Type B pancreatic cell (in vitro differentiated cells): ENCODE measurements around the gene NCF4. TPM values are rescaled to one million over a fixed set of nuclear protein-coding genes. Genes with fewer than 3 reads are reported as not detected.
A peak's percentile ranks its signal among the peaks of the same experiment; 100 is the strongest.

ENCODE experiments used
- DNase-seq: peaks from one replicate; pipeline ENCODE4 v3.0.0; 2021; ENCODE audit warnings: mixed read lengths; ENCODE audit not compliant: unreplicated experiment; ENCODE audit errors: extremely low spot score
- H3K27ac Mint-ChIP-seq: 2 replicates; pipeline ENCODE4 v1.8.0; 2021; ENCODE audit warnings: mild to moderate bottlenecking, mixed read lengths
- H3K27me3 Mint-ChIP-seq: 2 replicates; pipeline ENCODE4 v1.8.0; 2021; ENCODE audit warnings: mixed read lengths
- H3K36me3 Mint-ChIP-seq: 2 replicates; pipeline ENCODE4 v1.8.0; 2021; ENCODE audit warnings: mixed read lengths
- H3K4me1 Mint-ChIP-seq: one replicate; pipeline ENCODE4 v1.8.0; 2021; ENCODE audit warnings: mixed read lengths; ENCODE audit not compliant: unreplicated experiment
- H3K4me3 Mint-ChIP-seq: 2 replicates; pipeline ENCODE4 v1.8.0; 2021; ENCODE audit warnings: mild to moderate bottlenecking, mixed read lengths
- H3K9me3 Mint-ChIP-seq: 2 replicates; pipeline ENCODE4 v1.8.0; 2021; ENCODE audit warnings: mixed read lengths
- total RNA-seq: library from RNA; stranded (reverse); gene quantifications from 2 replicates; pipeline ENCODE4 v1.2.1, GENCODE V29; 2021; ENCODE audit warnings: low replicate concordance
- TF ChIP-seq, protein P1 (sequence below): fragments of 200-600 bp; sonication (generic); conservative IDR thresholded peaks from 2 replicates; pipeline ENCODE4 v1.5.0; 2021; ENCODE audit warnings: antibody characterized with exemption, mild to moderate bottlenecking

The NCF4 gene
- total RNA-seq, 1 donor from 2014 or later, result not detected

DNA sequence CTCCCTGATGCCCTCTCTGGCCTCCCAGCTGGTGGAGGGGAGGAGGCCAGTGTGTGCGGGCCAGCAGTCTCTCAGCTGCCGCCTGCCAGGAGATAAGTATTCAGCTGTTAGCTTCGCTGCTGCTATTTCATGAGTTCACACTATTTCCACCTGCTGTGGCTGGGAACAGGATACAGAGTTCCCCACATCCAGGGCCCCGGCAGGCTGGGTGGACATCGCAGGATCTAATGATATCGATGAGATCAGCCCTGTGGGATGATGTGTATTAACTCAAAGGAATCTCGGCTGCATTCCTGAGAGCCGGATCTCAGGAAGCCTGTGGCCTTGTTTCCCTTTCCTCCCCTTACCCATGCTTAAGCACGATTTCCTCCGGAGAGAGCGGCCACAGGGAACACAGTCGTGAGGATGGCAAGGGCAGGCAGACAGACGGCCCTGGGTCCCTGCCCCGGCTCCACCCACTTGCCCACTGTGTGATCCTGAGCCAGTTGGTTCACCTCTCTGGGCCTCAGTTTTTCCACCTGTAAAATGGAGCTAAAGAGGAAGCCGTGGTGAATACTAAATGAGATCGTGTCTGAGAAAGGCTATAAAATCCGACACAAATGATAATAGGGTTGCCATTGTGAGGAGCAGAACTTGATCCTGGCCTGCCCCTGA is 37.5 kb upstream of the NCF4 start:
- Mint-ChIP-seq H3K4me1 (no peaks in the 10 kb centered on the region), H3K4me3 (no peak overlapping the region), H3K9me3 (no peaks in the 10 kb centered on the region), H3K27me3 (peaks cover 54% of the 10 kb centered on the region), H3K36me3 (no peaks in the 10 kb centered on the region), H3K27ac (no peak overlapping the region)
- TF ChIP-seq, protein P1, sequence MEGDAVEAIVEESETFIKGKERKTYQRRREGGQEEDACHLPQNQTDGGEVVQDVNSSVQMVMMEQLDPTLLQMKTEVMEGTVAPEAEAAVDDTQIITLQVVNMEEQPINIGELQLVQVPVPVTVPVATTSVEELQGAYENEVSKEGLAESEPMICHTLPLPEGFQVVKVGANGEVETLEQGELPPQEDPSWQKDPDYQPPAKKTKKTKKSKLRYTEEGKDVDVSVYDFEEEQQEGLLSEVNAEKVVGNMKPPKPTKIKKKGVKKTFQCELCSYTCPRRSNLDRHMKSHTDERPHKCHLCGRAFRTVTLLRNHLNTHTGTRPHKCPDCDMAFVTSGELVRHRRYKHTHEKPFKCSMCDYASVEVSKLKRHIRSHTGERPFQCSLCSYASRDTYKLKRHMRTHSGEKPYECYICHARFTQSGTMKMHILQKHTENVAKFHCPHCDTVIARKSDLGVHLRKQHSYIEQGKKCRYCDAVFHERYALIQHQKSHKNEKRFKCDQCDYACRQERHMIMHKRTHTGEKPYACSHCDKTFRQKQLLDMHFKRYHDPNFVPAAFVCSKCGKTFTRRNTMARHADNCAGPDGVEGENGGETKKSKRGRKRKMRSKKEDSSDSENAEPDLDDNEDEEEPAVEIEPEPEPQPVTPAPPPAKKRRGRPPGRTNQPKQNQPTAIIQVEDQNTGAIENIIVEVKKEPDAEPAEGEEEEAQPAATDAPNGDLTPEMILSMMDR, result no peak
- no peak for DNase-seq

DNA sequence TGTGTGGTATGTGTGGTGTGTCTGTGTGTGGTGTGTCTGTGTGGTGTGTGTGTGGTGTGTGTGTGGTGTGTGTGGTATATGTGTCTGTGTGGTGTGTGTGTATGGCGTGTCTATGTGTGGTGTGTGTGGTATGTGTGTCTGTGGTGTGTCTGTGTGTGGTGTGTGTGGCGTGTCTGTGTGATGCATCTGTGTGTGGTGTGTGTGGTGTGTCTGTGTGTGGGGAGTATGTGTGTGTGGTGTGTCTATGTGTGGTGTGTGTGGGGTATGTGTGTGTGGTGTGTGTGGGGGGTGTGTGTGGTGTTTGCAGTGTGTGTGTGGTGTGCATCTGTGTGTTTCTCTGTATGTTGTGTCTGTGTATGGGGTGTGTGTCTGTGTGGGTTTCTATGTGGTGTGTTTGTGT is 36.2 kb upstream of the NCF4 start:
- H3K4me3 Mint-ChIP-seq, result no peak overlapping the region
- no peaks in the 10 kb centered on the region for H3K4me1 Mint-ChIP-seq
- no peak overlapping the region for H3K27ac Mint-ChIP-seq
- H3K27me3 Mint-ChIP-seq, result peaks cover 46% of the 10 kb centered on the region
- TF ChIP-seq, protein P1, result no peak
- H3K9me3 Mint-ChIP-seq, result no peaks in the 10 kb centered on the region
- no peak for DNase-seq
- no peaks in the 10 kb centered on the region for H3K36me3 Mint-ChIP-seq

DNA sequence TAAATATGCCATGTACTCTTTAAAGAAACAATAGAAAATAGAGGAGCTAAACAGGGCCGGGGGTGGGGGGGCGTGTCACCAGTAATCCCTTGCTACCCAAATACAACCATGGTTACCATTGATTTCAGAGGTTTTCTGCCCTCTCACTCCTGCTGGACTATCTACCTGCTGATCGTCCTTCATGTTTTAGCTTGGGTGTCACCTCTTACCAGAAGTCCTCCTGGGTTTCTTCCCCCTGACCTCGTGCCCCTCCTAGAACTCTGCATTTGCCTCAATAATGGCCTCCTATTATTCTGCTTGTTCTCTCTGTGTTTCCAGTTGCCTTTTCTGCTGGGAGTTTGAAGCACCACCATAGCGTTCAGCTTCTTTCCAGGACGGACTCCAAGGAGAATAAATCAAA is 34.5 kb upstream of the NCF4 start:
- Mint-ChIP-seq H3K36me3 (no peaks in the 10 kb centered on the region), H3K4me3 (no peak overlapping the region), H3K9me3 (no peaks in the 10 kb centered on the region), H3K27me3 (peaks cover 36% of the 10 kb centered on the region), H3K4me1 (no peaks in the 10 kb centered on the region), H3K27ac (no peak overlapping the region)
- TF ChIP-seq, protein P1, result no peak
- DNase-seq, result no peak

DNA sequence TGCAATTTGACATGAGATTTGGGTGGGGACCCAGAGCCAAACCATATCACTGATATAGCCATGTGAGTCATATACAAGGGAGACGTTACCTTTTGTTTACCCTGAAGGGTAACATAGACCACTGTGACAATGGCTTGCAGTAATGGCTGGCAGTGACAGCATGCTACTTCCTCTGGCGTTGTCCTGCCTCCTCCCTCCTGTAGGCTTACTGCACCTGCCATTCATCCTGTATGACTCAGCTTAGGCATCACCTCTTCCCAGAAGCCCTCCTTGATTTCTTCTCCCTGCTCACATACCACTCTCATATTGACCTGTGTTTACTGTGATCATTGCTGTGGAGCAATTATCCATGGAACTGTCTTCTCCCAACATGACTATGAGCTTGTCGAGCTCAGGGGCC is 32.0 kb upstream of the NCF4 start:
- no peak overlapping the region for H3K4me3 Mint-ChIP-seq
- TF ChIP-seq, protein P1, result no peak
- no peaks in the 10 kb centered on the region for H3K4me1 Mint-ChIP-seq
- DNase-seq, result no peak
- H3K36me3 Mint-ChIP-seq, result no peaks in the 10 kb centered on the region
- no peak overlapping the region for H3K27ac Mint-ChIP-seq
- no peaks in the 10 kb centered on the region for H3K9me3 Mint-ChIP-seq
- H3K27me3 Mint-ChIP-seq, result peaks cover 40% of the 10 kb centered on the region

DNA sequence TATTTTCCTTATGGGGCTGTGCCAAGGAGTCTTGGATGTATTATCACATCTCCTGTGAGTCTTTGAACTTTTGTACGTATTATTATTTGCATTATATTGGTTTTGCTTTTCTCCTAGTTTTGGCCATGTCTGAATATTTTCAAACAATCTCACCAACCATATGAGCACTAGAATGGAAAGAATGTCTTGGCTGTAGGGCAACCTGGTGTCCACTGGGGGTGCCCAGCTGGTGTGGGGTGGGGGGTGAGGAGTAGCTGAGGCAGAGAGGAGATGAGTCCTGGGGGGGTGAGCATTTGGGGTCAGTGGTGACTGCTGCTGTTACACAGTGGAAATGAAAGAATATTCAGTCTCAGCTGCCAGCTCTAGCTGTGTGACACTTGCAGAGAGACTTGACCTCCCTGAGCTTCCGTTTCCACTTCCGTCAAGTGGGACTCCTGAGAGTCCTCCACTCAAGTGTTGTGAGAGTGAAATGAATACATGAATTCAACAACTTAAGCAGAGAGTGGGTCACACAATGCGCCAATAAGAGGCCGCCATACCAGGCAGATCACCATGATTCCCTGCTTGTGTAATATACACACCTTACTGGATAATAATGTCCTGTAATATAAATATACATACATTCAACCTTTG is 31.3 kb upstream of the NCF4 start:
- Mint-ChIP-seq H3K4me1 (no peaks in the 10 kb centered on the region), H3K36me3 (no peaks in the 10 kb centered on the region), H3K27ac (no peak overlapping the region), H3K4me3 (no peak overlapping the region), H3K27me3 (peaks cover 43% of the 10 kb centered on the region), H3K9me3 (no peaks in the 10 kb centered on the region)
- DNase-seq, result no peak
- TF ChIP-seq, protein P1, result peak; percentile 27
